NCI-H1436 (cell line): ENCODE data around the gene LPAR3.
"Not testable (repeated sequence)": the region's sequence is repeated elsewhere in the genome, so short reads cannot be mapped to it uniquely, and the experiment has no call there.

ENCODE experiments used
- DNase-seq: peaks from one replicate; lab custom pipeline; 2025; lab: John Stamatoyannopoulos, UW

Gene LPAR3

GRCh38 chr1:84892705-84893618 is at the start of gene LPAR3:
TSS of gene LPAR3 (minus strand) at chr1:84893206. CDS start at chr1:84866120, 27,086 bp downstream.
- no peak for DNase-seq

DNA sequence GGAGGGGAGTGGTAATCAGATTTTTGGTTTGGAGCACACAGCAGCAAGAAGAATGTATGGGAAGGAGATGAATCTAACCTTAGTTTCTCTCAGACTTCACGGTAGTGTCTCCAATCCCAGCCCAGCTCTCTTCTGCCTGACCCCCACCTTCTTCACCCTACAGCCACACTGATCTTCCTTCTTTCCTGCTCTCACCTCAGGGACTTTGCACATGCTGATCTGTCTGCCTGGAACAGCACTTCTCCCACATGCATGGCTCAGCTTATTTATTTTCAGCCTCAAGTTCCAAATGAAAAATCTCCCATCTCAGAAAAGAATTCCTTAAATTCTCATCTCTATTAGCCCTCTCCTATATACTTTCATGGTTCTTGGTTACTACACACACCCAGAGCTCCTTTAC is 48.8 kb upstream of the LPAR3 start:
- no peak for DNase-seq

- DNase-seq, result no peak
Observed at GRCh38 chr1:84940481-84940880, 47.5 kb upstream of the LPAR3 start.

DNA sequence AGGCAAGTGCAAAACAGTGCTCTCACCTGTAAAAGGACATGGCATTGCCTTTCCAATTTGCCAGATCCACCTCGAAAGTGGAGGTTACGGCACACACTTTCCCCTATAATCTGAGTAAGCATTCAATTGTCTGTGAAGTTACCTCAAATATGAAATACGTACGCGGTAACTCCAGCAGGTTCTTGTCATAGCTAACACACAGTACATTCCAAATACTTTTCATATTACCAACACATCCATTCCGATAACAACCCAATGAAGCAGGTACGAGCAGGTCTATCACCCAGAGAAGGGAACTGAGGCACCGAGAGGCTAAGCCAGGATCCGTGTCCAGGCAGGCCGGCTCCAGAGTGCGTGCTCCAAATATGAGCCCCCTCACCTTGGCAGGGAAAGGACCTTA is 46.8 kb upstream of the LPAR3 start:
- no peak for DNase-seq

GRCh38 chr1:84939151-84939550 is 46.1 kb upstream of the LPAR3 start:
- DNase-seq, result no peak

DNA sequence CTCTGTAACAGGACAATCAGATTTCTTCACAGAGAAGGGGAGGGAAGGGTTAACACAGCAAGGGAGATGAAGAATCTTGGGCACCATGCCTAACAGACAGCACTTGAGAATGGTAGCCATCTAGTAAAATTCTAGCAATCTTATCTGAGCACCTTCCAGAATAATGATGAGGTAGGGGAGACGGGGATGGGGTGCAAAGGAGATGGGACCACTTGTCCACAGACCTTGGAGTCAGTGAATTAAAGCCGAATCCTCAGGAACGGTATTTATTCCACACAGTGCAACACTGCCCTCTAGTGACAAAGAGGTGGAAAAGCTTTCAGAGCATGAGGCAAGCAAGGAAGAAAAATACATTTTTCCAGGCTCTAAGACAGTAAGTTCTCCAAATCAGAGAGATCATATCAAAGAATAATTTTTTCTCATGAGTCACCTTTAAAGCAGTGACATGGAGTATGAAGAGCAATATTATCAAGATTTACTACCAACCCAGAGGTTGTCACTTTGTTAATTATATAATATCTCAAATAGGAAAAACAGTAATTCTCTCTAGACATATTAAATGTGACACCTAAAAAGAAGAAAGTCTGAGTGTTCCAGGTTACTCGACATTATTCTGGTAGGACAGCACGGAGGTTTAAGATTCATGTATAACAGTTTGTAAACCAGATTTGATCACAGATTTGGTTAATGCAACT is 43.3 kb upstream of the LPAR3 start:
- DNase-seq, result peak; percentile 69

- no peak for DNase-seq
Observed at GRCh38 chr1:84933011-84933611, 40.1 kb upstream of the LPAR3 start.

DNA sequence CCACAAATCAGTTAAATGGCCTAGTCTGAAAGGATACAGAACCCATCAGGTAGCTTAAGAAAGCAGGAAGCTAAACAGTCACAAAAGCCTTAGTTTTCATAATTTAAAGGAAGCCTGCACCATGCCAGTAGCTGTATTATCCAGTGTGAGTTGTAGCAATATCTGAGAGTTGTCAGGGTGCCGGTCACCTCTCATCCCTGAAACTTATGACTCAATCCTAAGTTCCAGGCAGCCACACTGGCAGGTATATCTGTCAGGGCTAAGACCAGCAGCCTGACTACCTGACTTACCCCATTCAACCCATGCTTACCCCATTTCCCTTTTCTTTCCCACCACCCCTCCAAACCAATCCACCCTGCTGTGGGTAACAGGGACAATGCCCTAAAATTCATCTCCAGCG is 37.8 kb upstream of the LPAR3 start:
- no peak for DNase-seq

GRCh38 chr1:84930329-84930728 is 37.3 kb upstream of the LPAR3 start:
- DNase-seq, result no peak

DNA sequence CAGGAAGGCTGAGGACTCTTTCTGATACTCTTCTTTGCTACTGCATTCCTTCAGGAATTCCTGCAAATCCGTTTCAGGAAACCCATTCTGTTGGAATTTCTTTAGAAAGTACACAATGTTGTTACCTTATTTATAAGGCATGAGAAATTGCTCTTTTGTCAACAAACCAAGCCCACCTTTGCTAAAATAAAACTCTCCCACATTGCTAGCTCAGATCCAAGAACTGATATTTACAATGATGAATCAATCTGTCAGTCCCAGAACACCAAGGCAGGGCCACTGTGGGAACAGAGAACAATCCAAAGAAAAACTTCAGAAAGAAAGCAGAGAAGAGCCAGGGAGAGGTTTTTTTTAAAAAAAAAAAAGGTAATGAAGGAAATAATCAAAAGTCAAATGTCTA is 36.6 kb upstream of the LPAR3 start:
- DNase-seq, result no peak

- DNase-seq, result no peak
Observed at GRCh38 chr1:84928979-84929378, 36.0 kb upstream of the LPAR3 start.

DNA sequence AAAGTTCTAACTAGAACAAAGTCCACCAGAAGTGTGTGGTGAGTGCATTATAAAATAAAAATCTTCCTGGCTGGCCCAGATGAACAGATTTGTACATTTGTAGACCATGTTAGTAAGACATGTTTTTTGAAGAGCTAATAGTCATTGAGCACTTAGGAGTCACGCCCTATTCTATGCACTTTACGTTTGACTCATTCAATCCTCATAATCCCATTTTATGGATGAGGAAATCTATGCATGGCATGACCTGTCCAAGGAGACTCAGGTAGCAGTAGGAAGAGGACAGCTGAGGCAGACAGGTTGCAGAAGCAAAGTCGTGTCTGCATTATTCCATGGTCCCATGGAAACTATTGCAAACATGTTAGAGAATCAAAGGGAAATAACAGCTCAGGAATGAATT is 30.3 kb upstream of the LPAR3 start:
- no peak for DNase-seq

GRCh38 chr1:84920159-84920558 is 27.2 kb upstream of the LPAR3 start:
- DNase-seq, result no peak

GRCh38 chr1:84919461-84919970 is 26.5 kb upstream of the LPAR3 start:
- DNase-seq, result no peak

GRCh38 chr1:84918726-84919336 is 25.8 kb upstream of the LPAR3 start:
- DNase-seq, result no peak

- DNase-seq, result no peak
Observed at GRCh38 chr1:84916897-84917296, 23.9 kb upstream of the LPAR3 start.

DNA sequence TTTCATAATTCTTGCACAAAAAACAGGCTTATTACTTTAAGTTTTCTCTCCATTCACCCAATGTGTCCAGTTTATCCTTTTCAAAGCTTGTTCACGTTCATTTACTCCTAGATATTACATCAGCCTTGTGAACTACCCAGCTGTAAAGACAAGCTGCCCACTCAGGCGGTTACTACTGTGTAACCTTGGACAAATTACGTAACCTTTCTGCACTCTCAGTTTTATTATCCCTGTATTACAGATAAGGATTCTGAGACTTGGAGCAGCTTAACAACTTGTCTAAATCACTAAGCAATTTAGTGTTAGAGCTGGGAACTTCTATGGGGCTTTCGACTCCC is 20.5 kb upstream of the LPAR3 start:
- DNase-seq, result no peak

DNA sequence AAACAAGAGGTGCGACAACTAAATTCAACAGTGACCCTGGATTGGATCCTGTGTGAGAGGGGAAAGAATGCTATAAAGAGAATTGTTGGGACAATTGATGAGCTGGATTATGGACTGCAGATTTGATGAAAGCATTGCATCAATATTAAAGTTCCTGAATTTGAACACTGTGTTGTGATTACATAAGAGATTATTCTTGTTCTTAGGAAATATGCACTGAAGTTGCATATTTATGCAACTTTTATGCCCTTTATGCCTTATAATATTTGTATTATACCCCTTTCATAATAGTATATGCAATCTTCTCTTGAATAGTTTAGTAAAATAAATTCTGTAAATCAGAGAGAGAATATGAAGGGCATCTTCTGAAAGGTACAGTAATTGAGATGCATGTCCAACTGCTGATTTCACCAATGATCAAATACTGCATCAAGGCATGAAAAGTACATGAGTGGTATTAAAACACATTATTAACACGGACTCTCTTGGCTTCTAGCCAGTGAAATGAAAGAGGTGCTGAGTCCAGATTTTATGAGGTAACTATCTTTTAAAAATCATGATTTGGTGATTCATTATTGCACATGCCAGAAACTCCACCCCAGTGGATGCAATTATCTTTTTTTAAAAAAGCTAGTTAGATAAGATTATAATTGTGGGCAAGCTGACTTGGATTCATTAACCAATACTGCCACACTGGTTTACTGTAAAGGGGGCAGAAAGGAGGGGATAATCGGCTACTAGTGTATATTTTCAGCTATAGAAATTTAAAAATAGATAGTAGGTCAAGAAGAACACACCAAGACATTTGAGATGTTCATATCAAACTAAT is 19.9 kb upstream of the LPAR3 start:
- DNase-seq, result no peak

GRCh38 chr1:84908746-84909464 is 15.9 kb upstream of the LPAR3 start:
- DNase-seq, result not testable (repeated sequence)

DNA sequence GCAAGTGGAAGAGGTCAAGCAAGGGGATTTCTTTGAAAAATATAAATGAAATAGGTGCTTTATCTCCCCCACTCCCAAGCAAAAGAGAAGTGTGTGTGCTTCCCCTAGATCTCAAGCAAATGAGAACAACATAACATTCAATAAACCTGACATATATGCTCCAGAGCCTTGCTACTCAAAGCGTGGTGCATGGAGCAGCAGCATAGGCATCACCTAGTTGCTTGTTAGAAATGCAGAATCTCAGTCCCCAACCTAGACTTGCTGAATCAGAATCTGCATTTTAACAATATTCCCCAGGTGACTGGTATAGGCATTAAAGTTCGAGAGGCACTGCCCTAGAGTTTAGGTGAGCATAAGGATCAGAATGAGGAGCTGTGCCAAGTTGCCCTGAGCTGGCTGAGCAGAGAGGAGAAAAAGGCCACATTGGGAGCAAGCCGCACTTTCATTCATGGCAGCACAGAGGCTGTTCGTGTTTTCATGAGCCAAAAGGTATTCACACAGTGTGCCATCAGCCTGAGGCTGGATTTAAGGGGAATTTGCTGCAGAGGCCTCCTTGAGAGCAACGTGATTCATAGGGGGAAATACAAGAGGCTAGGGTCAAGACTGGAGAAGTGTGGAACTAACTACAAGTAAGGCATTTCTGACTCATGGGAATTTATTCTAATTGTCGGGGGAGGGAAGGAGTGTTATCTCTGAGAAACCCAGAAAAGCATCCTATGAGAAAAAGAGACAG is 14.3 kb upstream of the LPAR3 start:
- no peak for DNase-seq
